ENCODE data around the gene RNF115.

Gene RNF115

GRCh38 chr1:145740269-145740668 is 83.6 kb downstream of the RNF115 start:
- Histone ChIP-seq H3K27me3 (ENCODE audit: control insufficient read depth, low read length) (no peaks in the 10 kb centered on the region), H3K27ac (ENCODE audit: low read depth, low read length) (no peak overlapping the region), H3F3A (ENCODE audit: control insufficient read depth, insufficient read depth) (peaks cover 5% of the 10 kb centered on the region; the same call in 1 of the 2 replicates), H3K4me3 (ENCODE audit: low read length) (no peak overlapping the region), H3K36me3 (ENCODE audit: control insufficient read depth, low read length) (peaks cover 13% of the 10 kb centered on the region), H4K20me1 (ENCODE audit: control insufficient read depth, insufficient read depth, low read depth, low read length) (no peaks in the 10 kb centered on the region), H3K9me3 (ENCODE audit: control insufficient read depth, insufficient read depth, low read length) (no peaks in the 10 kb centered on the region), H3K4me2 (ENCODE audit: low read length) (no peak overlapping the region), H3K79me2 (ENCODE audit: control insufficient read depth, low read length) (no peaks in the 10 kb centered on the region), H3K9me2 (replicated peaks; ENCODE audit: control insufficient read depth, low read length) (no peaks in the 10 kb centered on the region), H3K4me1 (ENCODE audit: control insufficient read depth, low read length) (no peaks in the 10 kb centered on the region)
- TF ChIP-seq CTCF (IDR thresholded peaks at IDR 0.05; ENCODE audit: low read depth, low read length, poor library complexity, severe bottlenecking) (no peak), EZH2phosphoT487 (IDR thresholded peaks at IDR 0.05; ENCODE audit: borderline replicate concordance, low read length) (no peak)

- TF ChIP-seq EZH2phosphoT487 (IDR thresholded peaks at IDR 0.05; ENCODE audit: borderline replicate concordance, low read length) (no peak), CTCF (IDR thresholded peaks at IDR 0.05; ENCODE audit: low read depth, low read length, poor library complexity, severe bottlenecking) (no peak)
- H3K36me3 ChIP-seq (ENCODE audit: control insufficient read depth, low read length), result 0 out of 2 replicates have a peak, but pooled peaks cover 2% of the 10 kb centered on the region
- H3K9me2 ChIP-seq (replicated peaks; ENCODE audit: control insufficient read depth, low read length), result no peaks in the 10 kb centered on the region
- H3K4me3 ChIP-seq (ENCODE audit: low read length), result no peak overlapping the region
- H3K9me3 ChIP-seq (ENCODE audit: control insufficient read depth, insufficient read depth, low read length), result no peaks in the 10 kb centered on the region
- no peaks in the 10 kb centered on the region for H4K20me1 ChIP-seq (ENCODE audit: control insufficient read depth, insufficient read depth, low read depth, low read length)
- no peaks in the 10 kb centered on the region for H3K27me3 ChIP-seq (ENCODE audit: control insufficient read depth, low read length)
- H3K27ac ChIP-seq (ENCODE audit: low read depth, low read length), result no peak overlapping the region
- H3K4me1 ChIP-seq (ENCODE audit: control insufficient read depth, low read length), result no peaks in the 10 kb centered on the region
- H3K4me2 ChIP-seq (ENCODE audit: low read length), result no peak overlapping the region
- H3K79me2 ChIP-seq (ENCODE audit: control insufficient read depth, low read length), result no peaks in the 10 kb centered on the region
- H3F3A ChIP-seq (ENCODE audit: control insufficient read depth, insufficient read depth), result peaks cover 5% of the 10 kb centered on the region; the same call in 1 of the 2 replicates
Measured at GRCh38 chr1:145736191-145736590, 87.7 kb downstream of the RNF115 start.

GRCh38 chr1:145730900-145731299 is 93.0 kb downstream of the RNF115 start:
- Histone ChIP-seq H3K4me2 (ENCODE audit: low read length) (no peak overlapping the region), H3K9me3 (ENCODE audit: control insufficient read depth, insufficient read depth, low read length) (no peaks in the 10 kb centered on the region), H3K79me2 (ENCODE audit: control insufficient read depth, low read length) (no peaks in the 10 kb centered on the region), H3K4me3 (ENCODE audit: low read length) (no peak overlapping the region), H3F3A (ENCODE audit: control insufficient read depth, insufficient read depth) (no peaks in the 10 kb centered on the region), H3K36me3 (ENCODE audit: control insufficient read depth, low read length) (no peaks in the 10 kb centered on the region), H3K27me3 (ENCODE audit: control insufficient read depth, low read length) (no peaks in the 10 kb centered on the region), H3K9me2 (replicated peaks; ENCODE audit: control insufficient read depth, low read length) (no peaks in the 10 kb centered on the region), H3K27ac (ENCODE audit: low read depth, low read length) (no peak overlapping the region), H3K4me1 (ENCODE audit: control insufficient read depth, low read length) (no peaks in the 10 kb centered on the region), H4K20me1 (ENCODE audit: control insufficient read depth, insufficient read depth, low read depth, low read length) (peaks cover 3% of the 10 kb centered on the region; the same call in 1 of the 2 replicates)
- TF ChIP-seq EZH2phosphoT487 (IDR thresholded peaks at IDR 0.05; ENCODE audit: borderline replicate concordance, low read length) (no peak), CTCF (IDR thresholded peaks at IDR 0.05; ENCODE audit: low read depth, low read length, poor library complexity, severe bottlenecking) (no peak)

All from DOHH2 (cell line).